Measurements from ENCODE around the gene MTUS2.

- no peak for TF ChIP-seq ZNF274 (IDR thresholded peaks at IDR 0.05; ENCODE audit: insufficient read depth, insufficient read length)
- no peak for TF ChIP-seq CHD1 (IDR thresholded peaks at IDR 0.05; ENCODE audit: low read depth, low read length)
- TF ChIP-seq CHD2 (IDR thresholded peaks at IDR 0.05; ENCODE audit: borderline replicate concordance, low read depth, low read length) = no peak
- no peak for TF ChIP-seq EP300 (IDR thresholded peaks at IDR 0.05; ENCODE audit: borderline replicate concordance in 1 of 2, control insufficient read depth in 1 of 2, low read depth in 2 of 2, low read length in 2 of 2)
- no peak for TF ChIP-seq CTCF (IDR thresholded peaks at IDR 0.05 in 2 of 3, conservative IDR thresholded peaks at IDR 0.05 in 1 of 3; ENCODE audit: control insufficient read depth in 2 of 3, extremely low read depth in 1 of 3, insufficient read depth in 1 of 3, low read depth in 3 of 3, low read length in 3 of 3)
- TF ChIP-seq MXI1 (IDR thresholded peaks at IDR 0.05; ENCODE audit: low read depth, low read length) = no peak
- no peak for TF ChIP-seq CBX3 (IDR thresholded peaks at IDR 0.05; ENCODE audit: borderline replicate concordance, low read depth)
- TF ChIP-seq RAD21 (IDR thresholded peaks at IDR 0.05; ENCODE audit: insufficient read depth, low read depth, low read length) = no peak
- TF ChIP-seq EZH2 (IDR thresholded peaks at IDR 0.05; ENCODE audit: borderline replicate concordance, control insufficient read depth, low read depth, low read length) = no peak
- no peak for TF ChIP-seq FOS (IDR thresholded peaks at IDR 0.05; ENCODE audit: borderline replicate concordance, extremely low read depth, insufficient read length)
- no peak for TF ChIP-seq POLR2AphosphoS5 (IDR thresholded peaks at IDR 0.05; ENCODE audit: low read length)
- TF ChIP-seq BCL11A (IDR thresholded peaks at IDR 0.05; ENCODE audit: low read depth, low read length) = no peak
- TF ChIP-seq ZNF592 (IDR thresholded peaks at IDR 0.05) = no peak
Observed at GRCh38 chr13:28984825-28985224, 164.7 kb downstream of the MTUS2 start.
